ENCODE data around the gene GAS2L1. TPM values are rescaled to one million over a fixed set of nuclear protein-coding genes. Genes with fewer than 3 reads are reported as not detected.

The GAS2L1 gene
- total and polyA plus RNA-seq, 2 experiments from 2014 or later, result 5.2 to 9.5 TPM

DNA sequence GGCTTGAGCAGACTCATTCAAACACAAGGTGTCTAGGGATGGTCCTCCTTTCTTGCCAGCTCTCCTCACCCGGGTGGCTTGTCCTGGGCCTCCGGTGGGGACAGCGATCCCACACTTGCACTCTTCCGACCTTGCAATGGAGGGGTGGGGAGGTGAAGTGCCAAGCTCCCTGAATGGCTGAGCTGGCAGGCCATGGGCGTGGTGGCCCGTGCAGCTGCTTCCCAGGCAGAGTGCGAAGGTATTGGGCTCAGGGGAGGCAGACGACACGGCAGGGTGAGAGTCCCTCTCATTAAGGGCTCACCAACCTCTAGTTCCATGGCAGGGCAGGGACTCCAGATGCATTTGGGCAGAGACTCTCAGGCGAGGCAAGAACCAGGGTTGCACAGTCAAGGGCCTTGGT, 20.0 kb downstream of the GAS2L1 start (continued):
- TF ChIP-seq, protein P1, sequence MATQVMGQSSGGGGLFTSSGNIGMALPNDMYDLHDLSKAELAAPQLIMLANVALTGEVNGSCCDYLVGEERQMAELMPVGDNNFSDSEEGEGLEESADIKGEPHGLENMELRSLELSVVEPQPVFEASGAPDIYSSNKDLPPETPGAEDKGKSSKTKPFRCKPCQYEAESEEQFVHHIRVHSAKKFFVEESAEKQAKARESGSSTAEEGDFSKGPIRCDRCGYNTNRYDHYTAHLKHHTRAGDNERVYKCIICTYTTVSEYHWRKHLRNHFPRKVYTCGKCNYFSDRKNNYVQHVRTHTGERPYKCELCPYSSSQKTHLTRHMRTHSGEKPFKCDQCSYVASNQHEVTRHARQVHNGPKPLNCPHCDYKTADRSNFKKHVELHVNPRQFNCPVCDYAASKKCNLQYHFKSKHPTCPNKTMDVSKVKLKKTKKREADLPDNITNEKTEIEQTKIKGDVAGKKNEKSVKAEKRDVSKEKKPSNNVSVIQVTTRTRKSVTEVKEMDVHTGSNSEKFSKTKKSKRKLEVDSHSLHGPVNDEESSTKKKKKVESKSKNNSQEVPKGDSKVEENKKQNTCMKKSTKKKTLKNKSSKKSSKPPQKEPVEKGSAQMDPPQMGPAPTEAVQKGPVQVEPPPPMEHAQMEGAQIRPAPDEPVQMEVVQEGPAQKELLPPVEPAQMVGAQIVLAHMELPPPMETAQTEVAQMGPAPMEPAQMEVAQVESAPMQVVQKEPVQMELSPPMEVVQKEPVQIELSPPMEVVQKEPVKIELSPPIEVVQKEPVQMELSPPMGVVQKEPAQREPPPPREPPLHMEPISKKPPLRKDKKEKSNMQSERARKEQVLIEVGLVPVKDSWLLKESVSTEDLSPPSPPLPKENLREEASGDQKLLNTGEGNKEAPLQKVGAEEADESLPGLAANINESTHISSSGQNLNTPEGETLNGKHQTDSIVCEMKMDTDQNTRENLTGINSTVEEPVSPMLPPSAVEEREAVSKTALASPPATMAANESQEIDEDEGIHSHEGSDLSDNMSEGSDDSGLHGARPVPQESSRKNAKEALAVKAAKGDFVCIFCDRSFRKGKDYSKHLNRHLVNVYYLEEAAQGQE (IDR thresholded peaks at IDR 0.05; ENCODE audit: unreplicated experiment), result no peak

- Histone ChIP-seq H3K4me1 (ENCODE audit: insufficient read depth) (no peaks in the 10 kb centered on the region), H3K27me3 (ENCODE audit: insufficient read depth) (no peaks in the 10 kb centered on the region), H3K9me2 (ENCODE audit: insufficient read depth) (no peaks in the 10 kb centered on the region), H3K4me3 (no peak overlapping the region), H3K79me2 (replicated peaks; ENCODE audit: insufficient read depth) (no peaks in the 10 kb centered on the region), H3K36me3 (ENCODE audit: insufficient read depth) (no peaks in the 10 kb centered on the region), H3F3A (replicated peaks; ENCODE audit: low read depth) (no peaks in the 10 kb centered on the region), H4K20me1 (replicated peaks; ENCODE audit: insufficient read depth) (no peaks in the 10 kb centered on the region), H2AFZ (no peak overlapping the region), H3K4me2 (no peak overlapping the region), H3K27ac (ENCODE audit: low read depth) (no peak overlapping the region)
- H3K4me3 Mint-ChIP-seq, result no peak overlapping the region
- no peak overlapping the region for H3K27ac Mint-ChIP-seq
- peaks cover 6% of the 10 kb centered on the region; the same call in 1 of the 3 replicates for H3K4me1 Mint-ChIP-seq
- H3K9me3 Mint-ChIP-seq, result no peaks in the 10 kb centered on the region
- peaks cover 8% of the 10 kb centered on the region for H3K27me3 Mint-ChIP-seq (ENCODE audit: insufficient read depth, low read depth, poor library complexity)
- H3K36me3 Mint-ChIP-seq (ENCODE audit: low read depth), result peaks cover 7% of the 10 kb centered on the region
- ATAC-seq (no peak), DNase-seq (ENCODE audit: low spot score) (no peak)
- TF ChIP-seq NANOG (IDR thresholded peaks at IDR 0.05; ENCODE audit: borderline replicate concordance) (no peak), EZH2phosphoT487 (IDR thresholded peaks at IDR 0.05; ENCODE audit: unreplicated experiment) (no peak), ZNF114 (CRISPR knock-in tag; IDR thresholded peaks at IDR 0.05) (no peak), ZNF331 (CRISPR knock-in tag; IDR thresholded peaks at IDR 0.05; ENCODE audit: low read depth) (no peak), EZH2 (IDR thresholded peaks at IDR 0.05; ENCODE audit: low read depth, unreplicated experiment) (no peak), CREB1 (CRISPR knock-in tag; IDR thresholded peaks at IDR 0.05; ENCODE audit: low read depth) (no peak), JUNB (IDR thresholded peaks at IDR 0.05; ENCODE audit: unreplicated experiment) (no peak)
- TF ChIP-seq, protein P1 (IDR thresholded peaks at IDR 0.05; ENCODE audit: unreplicated experiment), result no peak
- TF ChIP-seq, protein P2, sequence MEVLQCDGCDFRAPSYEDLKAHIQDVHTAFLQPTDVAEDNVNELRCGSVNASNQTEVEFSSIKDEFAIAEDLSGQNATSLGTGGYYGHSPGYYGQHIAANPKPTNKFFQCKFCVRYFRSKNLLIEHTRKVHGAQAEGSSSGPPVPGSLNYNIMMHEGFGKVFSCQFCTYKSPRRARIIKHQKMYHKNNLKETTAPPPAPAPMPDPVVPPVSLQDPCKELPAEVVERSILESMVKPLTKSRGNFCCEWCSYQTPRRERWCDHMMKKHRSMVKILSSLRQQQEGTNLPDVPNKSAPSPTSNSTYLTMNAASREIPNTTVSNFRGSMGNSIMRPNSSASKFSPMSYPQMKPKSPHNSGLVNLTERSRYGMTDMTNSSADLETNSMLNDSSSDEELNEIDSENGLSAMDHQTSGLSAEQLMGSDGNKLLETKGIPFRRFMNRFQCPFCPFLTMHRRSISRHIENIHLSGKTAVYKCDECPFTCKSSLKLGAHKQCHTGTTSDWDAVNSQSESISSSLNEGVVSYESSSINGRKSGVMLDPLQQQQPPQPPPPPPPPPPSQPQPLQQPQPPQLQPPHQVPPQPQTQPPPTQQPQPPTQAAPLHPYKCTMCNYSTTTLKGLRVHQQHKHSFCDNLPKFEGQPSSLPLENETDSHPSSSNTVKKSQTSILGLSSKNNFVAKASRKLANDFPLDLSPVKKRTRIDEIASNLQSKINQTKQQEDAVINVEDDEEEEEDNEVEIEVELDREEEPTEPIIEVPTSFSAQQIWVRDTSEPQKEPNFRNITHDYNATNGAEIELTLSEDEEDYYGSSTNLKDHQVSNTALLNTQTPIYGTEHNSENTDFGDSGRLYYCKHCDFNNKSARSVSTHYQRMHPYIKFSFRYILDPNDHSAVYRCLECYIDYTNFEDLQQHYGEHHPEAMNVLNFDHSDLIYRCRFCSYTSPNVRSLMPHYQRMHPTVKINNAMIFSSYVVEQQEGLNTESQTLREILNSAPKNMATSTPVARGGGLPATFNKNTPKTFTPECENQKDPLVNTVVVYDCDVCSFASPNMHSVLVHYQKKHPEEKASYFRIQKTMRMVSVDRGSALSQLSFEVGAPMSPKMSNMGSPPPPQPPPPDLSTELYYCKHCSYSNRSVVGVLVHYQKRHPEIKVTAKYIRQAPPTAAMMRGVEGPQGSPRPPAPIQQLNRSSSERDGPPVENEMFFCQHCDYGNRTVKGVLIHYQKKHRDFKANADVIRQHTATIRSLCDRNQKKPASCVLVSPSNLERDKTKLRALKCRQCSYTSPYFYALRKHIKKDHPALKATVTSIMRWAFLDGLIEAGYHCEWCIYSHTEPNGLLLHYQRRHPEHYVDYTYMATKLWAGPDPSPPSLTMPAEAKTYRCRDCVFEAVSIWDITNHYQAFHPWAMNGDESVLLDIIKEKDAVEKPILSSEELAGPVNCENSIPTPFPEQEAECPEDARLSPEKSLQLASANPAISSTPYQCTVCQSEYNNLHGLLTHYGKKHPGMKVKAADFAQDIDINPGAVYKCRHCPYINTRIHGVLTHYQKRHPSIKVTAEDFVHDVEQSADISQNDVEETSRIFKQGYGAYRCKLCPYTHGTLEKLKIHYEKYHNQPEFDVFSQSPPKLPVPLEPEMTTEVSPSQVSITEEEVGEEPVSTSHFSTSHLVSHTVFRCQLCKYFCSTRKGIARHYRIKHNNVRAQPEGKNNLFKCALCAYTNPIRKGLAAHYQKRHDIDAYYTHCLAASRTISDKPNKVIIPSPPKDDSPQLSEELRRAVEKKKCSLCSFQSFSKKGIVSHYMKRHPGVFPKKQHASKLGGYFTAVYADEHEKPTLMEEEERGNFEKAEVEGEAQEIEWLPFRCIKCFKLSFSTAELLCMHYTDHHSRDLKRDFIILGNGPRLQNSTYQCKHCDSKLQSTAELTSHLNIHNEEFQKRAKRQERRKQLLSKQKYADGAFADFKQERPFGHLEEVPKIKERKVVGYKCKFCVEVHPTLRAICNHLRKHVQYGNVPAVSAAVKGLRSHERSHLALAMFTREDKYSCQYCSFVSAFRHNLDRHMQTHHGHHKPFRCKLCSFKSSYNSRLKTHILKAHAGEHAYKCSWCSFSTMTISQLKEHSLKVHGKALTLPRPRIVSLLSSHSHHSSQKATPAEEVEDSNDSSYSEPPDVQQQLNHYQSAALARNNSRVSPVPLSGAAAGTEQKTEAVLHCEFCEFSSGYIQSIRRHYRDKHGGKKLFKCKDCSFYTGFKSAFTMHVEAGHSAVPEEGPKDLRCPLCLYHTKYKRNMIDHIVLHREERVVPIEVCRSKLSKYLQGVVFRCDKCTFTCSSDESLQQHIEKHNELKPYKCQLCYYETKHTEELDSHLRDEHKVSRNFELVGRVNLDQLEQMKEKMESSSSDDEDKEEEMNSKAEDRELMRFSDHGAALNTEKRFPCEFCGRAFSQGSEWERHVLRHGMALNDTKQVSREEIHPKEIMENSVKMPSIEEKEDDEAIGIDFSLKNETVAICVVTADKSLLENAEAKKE (CRISPR knock-in tag; IDR thresholded peaks at IDR 0.05), result no peak
- TF ChIP-seq, protein P3, sequence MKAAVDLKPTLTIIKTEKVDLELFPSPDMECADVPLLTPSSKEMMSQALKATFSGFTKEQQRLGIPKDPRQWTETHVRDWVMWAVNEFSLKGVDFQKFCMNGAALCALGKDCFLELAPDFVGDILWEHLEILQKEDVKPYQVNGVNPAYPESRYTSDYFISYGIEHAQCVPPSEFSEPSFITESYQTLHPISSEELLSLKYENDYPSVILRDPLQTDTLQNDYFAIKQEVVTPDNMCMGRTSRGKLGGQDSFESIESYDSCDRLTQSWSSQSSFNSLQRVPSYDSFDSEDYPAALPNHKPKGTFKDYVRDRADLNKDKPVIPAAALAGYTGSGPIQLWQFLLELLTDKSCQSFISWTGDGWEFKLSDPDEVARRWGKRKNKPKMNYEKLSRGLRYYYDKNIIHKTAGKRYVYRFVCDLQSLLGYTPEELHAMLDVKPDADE (IDR thresholded peaks at IDR 0.05), result no peak
These were observed 20.8 kb downstream of the GAS2L1 start for GRCh38 chr22:29327089-29327764.

Measured in GM23338 (cell line).